NCI-H1105 treated with DMSO at 0.1 percent for 48 hours (cell line): Measurements from ENCODE around the gene S100A9.
"Not testable (repeated sequence)": the region's sequence is repeated elsewhere in the genome, so short reads cannot be mapped to it uniquely, and the experiment has no call there.

Experiments used
- DNase-seq: peaks from one replicate; lab custom pipeline; 2025; lab: John Stamatoyannopoulos, UW

S100A9 gene

GRCh38 chr1:153357853-153358690 lies at the start of gene S100A9:
Gene S100A9, plus strand, starts transcription at chr1:153357854. Its CDS starts 430 bp downstream, at chr1:153358284.
- no peak for DNase-seq

- no peak for DNase-seq
Observed at GRCh38 chr1:153308540-153308939, 49.1 kb upstream of the S100A9 start.

- DNase-seq: no peak
Observed at GRCh38 chr1:153309441-153309840, 48.2 kb upstream of the S100A9 start.

GRCh38 chr1:153310526-153310925 lies 47.1 kb upstream of the S100A9 start:
- DNase-seq: no peak

GRCh38 chr1:153312570-153313186 lies 45.0 kb upstream of the S100A9 start, which contains the start of gene PGLYRP3:
Gene PGLYRP3, minus strand, starts transcription at chr1:153312952. Its CDS starts 2,287 bp downstream, at chr1:153310665.
- no peak for DNase-seq

- DNase-seq: no peak
Observed at GRCh38 chr1:153313288-153313687, 44.4 kb upstream of the S100A9 start.

- not testable (repeated sequence) for DNase-seq
Observed at GRCh38 chr1:153314388-153314787, 43.3 kb upstream of the S100A9 start.

- not testable (repeated sequence) for DNase-seq
Observed at GRCh38 chr1:153316013-153316412, 41.6 kb upstream of the S100A9 start.

- not testable (repeated sequence) for DNase-seq
Observed at GRCh38 chr1:153318145-153318544, 39.5 kb upstream of the S100A9 start.

GRCh38 chr1:153322568-153322967 lies 35.1 kb upstream of the S100A9 start:
- DNase-seq: no peak

- DNase-seq: no peak
Observed at GRCh38 chr1:153324912-153325311, 32.7 kb upstream of the S100A9 start.

GRCh38 chr1:153333902-153334301 lies 23.8 kb upstream of the S100A9 start:
- no peak for DNase-seq

- DNase-seq: no peak
Observed at GRCh38 chr1:153336650-153337049, 21.0 kb upstream of the S100A9 start.

GRCh38 chr1:153337980-153338853 lies 19.4 kb upstream of the S100A9 start:
- no peak for DNase-seq

- no peak for DNase-seq
Observed at GRCh38 chr1:153339802-153340201, 17.9 kb upstream of the S100A9 start.

- DNase-seq: no peak
Observed at GRCh38 chr1:153340356-153340755, 17.3 kb upstream of the S100A9 start.

- DNase-seq: no peak
Observed at GRCh38 chr1:153341431-153341934, 16.2 kb upstream of the S100A9 start.

GRCh38 chr1:153342178-153342577 lies 15.5 kb upstream of the S100A9 start:
- DNase-seq: no peak

GRCh38 chr1:153343040-153343681 lies 14.5 kb upstream of the S100A9 start:
- no peak for DNase-seq

- DNase-seq: no peak
Observed at GRCh38 chr1:153343811-153344717, 13.6 kb upstream of the S100A9 start.

- DNase-seq: no peak
Observed at GRCh38 chr1:153344718-153345025, 13.0 kb upstream of the S100A9 start.
